HG03457 (cell line): ENCODE results near the gene ANKLE2.

Experiments used
- ATAC-seq: cut with Tn5 transposase; IDR thresholded peaks from one replicate; pipeline ENCODE4 v1.9.1; 2021; ENCODE audit warnings: moderate number of reproducible peaks; ENCODE audit not compliant: unreplicated experiment

Gene ANKLE2

DNA sequence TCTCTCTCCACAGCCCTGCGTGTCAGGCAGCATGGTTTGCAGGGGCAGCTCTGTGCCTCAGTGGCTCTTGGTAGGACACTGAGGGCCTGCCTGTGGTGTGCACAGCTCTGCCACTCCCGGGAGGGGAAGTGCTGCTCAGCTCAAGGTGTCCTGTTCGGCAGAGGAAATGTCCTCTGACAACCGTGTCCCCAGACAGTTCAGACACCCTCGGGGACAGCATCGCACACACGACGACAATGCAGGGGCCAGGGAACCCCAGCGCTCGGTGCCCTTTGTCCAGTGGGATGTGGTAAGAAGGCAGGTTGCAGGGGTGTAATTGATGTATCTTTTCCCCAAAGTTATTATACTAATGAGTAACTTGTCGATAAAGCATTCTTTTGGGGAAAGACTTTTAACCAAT is 14.2 kb downstream of the ANKLE2 start:
- no peak for ATAC-seq

DNA sequence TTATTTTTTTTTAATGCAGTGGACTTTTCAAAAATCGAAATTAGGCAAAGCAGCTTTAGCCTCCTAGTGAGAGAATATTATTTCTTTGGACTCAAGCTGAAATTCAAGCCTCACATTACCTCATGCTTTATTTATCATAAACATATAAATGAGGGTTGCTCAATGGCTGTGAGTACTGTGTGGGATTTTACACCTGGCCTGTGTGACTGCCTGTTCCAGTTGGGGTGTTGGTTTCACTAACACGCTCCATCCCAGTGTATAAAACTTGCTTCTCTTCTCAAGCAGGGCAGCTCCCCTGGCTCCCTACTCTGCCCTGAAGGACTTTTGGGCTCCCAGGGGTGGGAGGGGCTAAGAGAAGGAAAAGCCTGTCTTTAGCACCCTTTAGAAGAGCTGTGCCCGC is 15.0 kb downstream of the ANKLE2 start:
- ATAC-seq, result no peak

DNA sequence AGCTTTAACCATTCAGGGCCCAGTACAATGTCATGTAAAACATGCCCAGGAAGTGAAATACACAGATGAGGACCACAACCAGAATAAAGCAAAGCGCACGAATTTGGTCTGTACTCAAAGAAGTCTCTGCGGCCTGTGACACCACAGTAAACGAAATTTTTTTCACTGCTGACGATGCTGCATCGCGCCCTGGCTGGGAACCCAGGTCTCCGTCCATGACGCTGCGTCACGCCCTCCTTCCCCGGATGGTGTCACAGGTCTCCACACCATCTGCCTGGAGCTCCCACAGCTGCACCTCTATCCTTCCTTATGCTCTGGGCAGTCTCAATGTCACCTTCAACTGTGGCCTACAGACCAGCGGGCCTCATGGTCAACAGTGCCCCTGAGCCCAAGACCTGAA is 17.8 kb downstream of the ANKLE2 start:
- ATAC-seq, result no peak

DNA sequence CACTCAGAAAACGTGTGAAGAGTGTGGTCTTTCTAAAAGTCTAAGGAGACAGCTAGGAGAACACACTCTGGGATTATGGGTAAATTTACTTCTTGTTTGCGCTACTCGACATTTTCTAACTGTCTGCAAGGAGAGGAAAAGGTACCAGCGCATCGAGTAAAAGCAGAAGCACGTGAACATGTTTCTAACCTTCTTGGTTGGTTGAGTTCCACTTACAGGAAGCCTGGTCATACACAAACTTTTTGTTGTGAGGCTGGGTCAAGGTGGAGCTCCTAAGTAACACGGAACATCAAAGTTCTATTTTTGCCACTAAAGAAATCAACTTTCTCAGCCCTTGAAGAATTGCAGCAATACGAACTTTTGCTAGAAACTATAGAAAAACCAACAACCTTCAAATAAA is 20.0 kb downstream of the ANKLE2 start:
- ATAC-seq, result no peak

DNA sequence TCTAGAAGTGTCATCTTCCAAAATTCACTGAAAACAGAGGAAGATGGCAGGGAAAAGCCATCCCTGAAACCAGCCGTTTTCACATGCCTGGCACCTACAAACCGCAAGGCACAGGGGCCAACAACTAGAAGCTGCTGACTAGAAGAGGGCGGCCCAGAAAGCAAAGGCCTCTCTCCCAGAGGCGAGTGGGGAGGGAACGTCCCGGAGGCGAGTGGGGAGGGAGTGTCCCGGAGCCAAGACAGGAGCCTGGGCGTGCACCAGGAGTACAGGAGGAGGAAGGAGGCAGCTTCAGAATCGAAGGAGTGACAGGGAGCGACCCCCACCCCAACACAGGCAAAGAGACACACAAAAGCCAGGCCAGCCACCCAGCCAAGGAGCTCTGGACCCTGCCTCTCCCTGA is 21.0 kb downstream of the ANKLE2 start:
- no peak for ATAC-seq

DNA sequence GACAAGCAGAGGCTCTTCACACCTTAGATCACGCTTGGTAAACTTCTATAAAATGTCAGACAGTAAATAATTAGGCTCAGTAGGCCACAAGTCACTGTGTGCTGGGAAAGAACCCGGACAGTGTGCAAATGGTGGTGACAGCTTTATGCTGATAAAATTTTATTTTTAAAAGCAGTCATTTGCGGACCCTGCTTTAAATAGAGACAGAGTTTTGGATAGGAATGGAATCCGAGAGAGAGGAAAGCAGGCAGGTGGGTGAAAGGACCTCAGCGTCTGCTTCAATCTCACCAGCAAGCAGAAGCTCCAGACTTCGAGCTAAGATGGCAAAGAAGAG is 21.4 kb downstream of the ANKLE2 start:
- ATAC-seq, result no peak

DNA sequence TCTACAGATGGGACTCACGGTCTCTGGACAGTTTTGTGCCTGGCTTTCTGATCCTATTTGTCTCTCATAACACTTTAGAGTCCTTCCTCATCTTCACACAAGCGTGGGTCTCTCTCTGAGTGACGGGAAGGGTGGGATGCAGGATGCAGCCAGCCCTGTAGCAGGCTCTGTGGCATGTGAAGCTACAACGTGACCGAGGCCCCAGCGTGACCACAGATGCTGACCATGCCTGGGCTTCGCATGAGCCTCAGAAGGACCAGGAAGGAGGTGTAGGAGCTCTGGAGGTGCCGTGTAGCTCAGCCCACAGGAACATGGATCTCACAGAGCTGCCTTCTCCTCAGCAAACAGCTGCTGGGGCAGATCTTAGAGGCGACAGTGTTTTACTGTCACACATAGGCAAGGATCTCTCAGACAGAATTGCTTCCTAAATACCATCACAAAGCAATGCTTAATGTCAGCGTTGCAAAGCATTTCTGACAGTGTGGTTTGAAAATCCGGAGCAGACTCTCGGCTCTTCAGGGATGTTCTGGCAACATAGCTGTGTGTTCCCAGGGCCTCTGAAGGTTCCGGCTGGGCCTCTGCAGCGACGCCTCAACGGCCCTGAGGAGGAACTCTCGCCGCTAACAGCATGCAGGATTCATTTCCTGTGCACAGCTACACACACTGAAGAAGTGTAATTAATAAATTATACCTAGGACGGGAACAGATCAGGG is 21.9 kb downstream of the ANKLE2 start:
- ATAC-seq, result no peak

DNA sequence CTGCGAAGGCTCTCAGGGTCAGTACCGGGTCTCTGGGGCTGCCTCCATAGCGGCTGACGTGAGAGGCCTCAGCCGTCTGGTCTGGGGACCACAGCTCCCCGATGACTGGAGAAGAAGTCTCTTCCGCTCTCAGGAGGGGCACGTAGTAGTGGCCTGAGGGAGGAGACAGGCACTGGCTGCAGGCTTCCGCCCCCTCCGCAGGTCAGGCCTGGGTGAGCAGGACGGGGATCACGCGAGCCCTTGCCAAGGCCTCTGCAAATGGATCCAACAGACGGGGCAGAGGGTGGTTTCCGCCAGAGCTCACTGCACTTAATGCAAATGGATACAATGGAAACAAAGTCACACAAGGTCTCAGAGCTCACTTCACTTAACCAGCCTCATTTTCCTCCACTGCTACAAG is 24.7 kb downstream of the ANKLE2 start:
- ATAC-seq, result no peak

DNA sequence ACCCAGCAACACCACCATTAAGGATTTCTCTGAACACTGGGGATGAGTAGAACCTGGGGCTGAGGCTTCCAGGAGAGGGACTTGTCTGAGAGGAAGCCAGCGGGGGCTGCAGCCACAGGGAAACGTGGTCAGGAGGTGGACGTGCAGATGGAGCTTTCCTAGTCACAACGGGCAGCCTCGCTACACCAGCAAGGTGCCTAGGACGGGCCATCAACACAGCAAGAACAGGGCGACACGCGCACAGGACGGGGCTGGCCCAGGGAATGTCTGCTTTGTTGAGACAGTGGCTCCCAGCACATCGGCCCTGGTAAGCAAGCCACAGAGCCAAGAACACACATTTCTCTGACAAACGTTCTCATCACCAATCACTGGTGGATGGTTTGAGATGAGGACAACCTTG is 25.3 kb downstream of the ANKLE2 start:
- no peak for ATAC-seq

DNA sequence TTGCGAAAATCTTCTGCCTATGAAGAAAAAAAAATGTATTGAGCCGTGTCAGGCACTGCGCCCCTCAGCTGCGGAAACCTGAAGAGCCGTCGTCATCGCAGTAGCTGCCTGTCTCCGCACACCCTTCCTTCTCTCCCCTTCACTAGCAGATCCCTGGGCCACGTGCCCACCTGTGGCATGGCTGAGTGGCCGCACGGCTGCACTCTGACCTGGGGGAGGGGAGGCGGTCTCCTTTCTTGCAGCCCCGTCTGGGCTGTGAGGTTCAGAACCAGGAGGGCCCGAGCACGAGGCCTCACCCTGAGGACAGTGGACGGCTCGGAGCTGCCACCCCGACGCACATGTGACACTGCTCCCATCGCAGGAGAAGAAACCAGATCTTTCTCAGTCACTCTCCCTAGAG is 26.1 kb downstream of the ANKLE2 start:
- no peak for ATAC-seq

DNA sequence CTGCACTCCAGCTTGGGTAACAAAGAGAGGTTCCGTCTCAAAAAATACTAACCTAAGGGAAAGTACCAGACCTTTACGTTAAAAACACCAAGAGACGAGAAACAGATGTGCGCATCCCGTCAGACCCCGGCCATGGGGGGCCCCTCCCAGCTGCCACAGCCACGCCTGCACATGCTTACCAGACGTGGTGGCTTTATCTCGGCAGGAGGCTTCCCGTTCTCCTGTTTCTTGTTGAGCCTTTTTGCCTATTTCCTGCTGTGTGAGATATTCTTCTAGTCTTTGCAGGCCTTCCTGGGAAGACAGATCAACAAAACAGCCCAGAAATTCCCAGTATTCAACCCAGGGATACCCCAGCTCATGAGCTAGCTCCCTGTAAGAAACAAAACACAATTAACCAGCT is 27.4 kb downstream of the ANKLE2 start:
- no peak for ATAC-seq

DNA sequence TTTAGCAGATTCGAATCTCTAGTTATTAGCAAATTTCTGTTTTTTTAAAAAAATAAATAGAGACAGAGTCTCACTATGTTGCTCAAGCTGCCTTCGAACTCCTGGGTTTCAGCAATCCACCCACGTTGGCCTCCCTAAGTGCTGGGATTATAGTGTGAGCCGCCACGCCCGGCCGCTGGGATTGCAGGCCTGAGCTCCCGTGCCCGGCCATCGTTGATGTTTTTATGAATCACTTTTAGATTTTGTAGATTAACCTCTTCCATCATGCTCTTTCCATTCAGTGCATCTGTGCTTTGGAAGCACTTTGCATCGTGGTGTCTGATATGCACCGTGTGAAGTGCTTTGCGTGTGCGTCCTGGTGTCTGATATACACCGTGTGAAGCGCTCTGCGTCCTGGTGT is 30.1 kb downstream of the ANKLE2 start:
- no peak for ATAC-seq

DNA sequence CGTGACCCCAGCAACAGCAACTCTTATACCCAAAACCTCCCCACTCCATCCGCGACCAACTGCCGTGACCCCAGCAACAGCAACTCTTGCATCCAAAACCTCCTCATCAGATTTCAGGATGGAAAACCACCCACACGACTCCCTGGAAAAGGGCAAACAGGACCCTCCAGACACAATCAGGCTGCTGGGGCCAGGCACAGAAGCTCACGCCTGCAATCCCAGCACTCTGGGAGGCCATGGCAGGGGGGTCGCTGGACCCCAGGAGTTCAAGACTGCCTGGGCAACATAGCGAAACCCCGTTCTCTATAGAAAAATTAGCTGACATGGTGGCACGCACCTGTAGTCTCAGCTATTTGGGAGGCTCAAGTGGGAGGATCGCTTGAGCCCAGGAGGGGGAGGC is 31.3 kb downstream of the ANKLE2 start:
- ATAC-seq, result no peak

DNA sequence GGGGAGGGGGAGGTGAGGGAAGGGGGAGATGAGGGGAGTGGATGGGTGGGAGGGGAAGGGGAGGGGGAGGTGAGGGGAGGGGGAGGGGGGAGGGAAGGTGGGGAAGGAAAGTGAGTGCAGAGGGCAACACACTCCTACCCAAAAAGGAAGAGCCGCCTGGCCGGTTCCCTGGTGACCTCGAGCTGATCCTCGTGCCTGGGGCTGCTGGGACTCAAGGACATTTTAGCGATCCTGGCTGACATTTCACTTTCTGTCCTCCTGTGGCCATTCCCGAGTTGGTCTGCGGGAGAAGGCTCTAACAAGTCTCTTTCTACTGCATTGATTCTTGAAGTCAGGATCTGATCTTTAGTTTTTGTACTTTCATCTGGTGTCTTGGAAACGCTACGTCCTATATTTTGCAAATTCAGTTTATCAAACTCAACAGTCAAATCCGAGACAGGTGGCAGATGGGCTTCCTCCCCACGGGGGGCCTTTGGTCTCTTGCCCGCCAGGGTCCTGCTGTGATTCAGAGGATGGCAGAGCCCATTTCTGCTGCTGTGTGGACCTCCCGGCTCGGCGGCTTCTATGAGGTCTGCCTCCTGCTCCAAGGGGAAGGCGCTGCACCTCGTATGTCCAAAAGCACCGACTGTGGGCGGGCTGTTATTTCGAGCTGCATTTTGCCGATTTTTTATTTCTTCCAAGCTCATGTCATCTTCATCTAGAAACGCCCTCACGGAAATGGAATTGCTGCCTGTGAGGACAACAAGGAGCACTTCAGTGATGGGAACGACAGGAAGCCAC is 31.9 kb downstream of the ANKLE2 start:
- ATAC-seq, result no peak

DNA sequence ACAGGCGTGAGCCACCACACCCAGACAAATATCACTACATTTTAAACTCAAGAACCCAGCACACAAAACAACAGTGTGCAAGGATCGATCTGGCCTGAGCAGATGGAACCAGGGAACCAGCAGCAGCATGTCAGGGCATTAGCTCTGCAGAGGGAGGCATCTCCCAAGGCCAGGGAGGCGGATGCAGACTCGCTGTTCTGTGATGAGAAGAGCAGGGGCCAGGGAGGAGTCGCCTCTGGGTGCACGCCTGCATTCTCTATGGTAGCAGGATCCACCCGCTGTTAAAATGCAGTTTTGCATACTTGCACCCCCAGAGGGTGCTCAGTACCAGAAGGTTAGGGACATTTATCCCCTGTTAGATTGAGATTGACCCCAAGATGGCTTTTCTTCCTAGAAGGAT is 33.1 kb downstream of the ANKLE2 start:
- ATAC-seq, result no peak

DNA sequence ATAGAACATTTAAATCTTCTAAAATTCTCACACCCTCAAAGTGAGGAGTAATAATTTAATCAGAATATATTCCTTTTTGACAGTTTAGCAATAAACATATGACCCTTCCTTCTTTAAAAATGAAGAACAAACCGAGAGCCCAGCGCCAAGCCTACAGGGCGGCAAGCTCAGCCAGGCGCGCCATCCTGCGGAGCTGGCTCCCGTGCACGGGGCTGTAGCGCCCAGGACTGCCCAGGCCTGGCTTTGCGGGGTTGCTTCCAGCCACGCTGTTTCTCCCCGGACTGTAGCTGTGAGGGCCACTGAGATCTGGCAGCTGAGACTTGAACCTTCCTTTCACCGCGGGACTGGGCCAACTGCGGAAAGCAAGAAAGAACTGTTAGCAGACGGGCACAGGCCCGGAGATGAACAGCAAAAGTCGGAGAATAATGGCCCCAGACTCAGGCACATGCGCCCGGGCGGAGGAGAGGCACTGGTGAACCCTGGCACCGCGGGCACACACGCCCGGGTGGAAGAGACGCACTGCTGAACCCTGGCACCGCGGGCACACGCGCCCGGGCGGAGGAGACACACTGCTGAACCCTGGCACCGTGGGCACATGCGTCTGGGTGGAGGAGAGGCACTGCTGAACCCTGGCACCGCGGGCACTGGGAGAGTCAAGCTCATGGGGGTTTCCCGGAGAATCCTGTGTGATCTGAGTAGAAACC is 34.4 kb downstream of the ANKLE2 start:
- no peak for ATAC-seq

DNA sequence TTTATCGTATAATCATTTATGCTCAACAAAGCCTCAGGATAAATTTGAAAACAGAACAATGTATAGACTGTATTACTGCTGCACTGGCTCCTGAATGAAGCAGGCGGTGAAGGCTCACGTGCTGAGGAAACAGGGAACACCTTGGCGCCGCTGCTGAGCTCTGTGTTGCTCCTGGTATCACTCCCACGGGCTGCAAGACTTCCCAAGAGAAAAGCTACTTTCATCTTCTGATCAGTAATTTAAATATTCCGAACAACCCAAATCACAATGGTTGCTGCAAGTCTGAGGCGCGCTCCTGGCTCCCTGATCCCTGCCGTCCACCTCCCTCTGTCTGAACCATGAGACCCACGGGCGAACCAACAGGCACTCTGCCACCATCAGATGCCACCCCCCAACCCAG is 35.2 kb downstream of the ANKLE2 start:
- no peak for ATAC-seq

DNA sequence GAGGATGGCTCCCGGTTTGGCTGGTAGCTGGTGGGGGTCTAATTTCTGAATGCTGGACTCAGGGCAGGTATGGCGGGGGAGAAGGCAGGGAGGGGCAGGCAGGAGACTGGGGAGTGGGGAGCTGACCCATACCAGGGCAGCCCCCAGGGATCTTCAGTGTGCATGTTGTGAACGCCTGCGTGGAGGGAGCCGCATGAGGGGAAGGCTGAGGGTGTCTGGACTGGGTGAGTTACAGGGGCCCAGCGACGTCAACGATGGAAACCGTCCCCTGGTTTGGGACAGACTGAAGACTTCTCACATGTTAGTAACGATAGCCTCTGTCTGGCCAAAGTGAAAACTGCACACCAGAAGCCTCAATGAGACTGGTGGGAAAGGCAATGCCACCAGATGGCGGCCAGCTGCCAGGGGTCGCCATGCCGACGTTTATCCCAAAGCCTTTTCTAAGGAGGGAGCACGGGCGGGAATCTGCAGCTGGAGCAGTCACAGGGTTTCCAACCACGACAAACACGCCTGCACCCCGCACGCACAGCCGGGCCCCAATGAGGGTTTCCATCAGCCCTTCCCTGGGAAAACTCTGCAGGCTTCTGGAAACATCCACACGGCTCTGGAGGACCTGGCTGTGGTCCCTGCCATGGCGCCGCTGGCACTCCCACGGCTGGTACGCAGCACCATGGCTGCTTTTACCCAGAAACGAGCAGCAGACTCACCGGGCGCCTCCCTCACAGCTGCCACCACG is 37.0 kb downstream of the ANKLE2 start:
- ATAC-seq, result no peak

DNA sequence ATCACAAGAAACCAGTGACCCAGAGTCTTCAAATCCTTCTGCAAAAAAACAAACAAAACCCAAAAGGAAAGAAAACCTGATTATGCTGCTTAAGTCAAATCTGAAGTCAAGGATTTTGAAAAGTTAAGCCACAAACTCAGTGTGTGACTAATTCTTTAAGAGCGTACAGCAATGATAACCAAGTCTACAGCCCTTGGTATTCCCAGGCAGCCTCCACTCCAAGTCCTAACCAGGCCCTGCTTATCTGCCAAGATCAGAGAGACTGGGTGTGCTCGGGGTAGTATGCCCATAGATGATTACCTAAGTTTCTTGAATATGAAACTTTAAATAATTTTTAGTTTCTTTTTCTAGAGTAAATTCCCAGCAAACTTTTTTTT is 37.9 kb downstream of the ANKLE2 start:
- no peak for ATAC-seq

DNA sequence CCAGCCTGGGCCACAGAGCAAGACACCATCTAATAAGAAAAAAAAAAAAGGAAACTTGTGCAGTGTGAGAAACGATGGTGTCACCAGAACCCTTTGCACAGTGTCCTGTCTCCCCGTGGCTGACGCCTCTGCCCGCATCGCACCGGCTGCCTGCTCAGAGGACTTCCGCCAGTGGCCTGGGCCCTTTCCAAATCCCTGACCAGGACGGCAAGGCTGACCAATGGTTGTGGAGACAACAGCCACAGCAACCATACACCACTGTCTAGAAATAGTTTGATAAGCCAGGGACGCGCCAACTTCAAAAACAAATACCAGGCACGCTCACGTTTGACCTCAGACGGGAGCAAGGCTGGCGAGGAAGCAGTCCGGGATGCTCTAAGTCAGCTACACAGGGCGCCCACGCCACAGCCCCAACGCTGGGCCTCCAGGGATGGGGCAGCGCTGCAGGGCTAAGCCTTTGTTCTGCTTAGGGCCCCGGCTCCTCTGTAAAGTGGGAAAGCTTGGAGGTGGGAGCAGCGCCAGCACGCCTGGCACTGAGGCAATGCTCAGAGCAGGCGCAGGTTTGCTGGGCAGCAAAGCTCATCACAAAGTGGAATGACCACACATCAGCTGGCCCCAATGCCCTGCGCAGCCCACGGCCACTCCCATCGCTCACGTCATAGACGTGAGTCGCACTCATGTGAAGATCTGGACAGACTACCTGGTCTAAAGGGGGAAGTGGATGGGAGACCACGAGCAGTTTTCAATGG is 38.4 kb downstream of the ANKLE2 start:
- no peak for ATAC-seq
